Neural progenitor cell (in vitro differentiated cells): ENCODE results near the gene FOXE3. TPM values are rescaled to one million over a fixed set of nuclear protein-coding genes. Genes with fewer than 3 reads are reported as not detected.
A peak's percentile ranks its signal among the peaks of the same experiment; 100 is the strongest.
"Not testable (repeated sequence)": the region's sequence is repeated elsewhere in the genome, so short reads cannot be mapped to it uniquely, and the experiment has no call there.

Source experiments
- DNase-seq: peaks from one replicate; pipeline ENCODE4 v3.0.0-alpha.2; 2016; ENCODE audit warnings: low spot score
- H2AFZ ChIP-seq: fragments of 200-600 bp; sonication (generic); replicated peaks from 2 replicates; pipeline ENCODE4 v1.6.1; 2016; ENCODE audit warnings: antibody characterized with exemption
- H3F3A ChIP-seq: fragments of 200-600 bp; sonication (generic); 2 replicates; pipeline ENCODE4 v1.6.1; 2016; ENCODE audit warnings: antibody characterized with exemption, low read depth
- H3K27ac ChIP-seq: fragments of 200-600 bp; sonication (generic); 2 replicates; pipeline ENCODE4 v1.5.1; 2016; ENCODE audit warnings: mild to moderate bottlenecking
- H3K27me3 ChIP-seq: fragments of 200-600 bp; sonication (generic); 2 replicates; pipeline ENCODE4 v1.6.1; 2016; ENCODE audit warnings: mild to moderate bottlenecking, moderate library complexity
- H3K36me3 ChIP-seq: fragments of 200-600 bp; sonication (generic); 2 replicates; pipeline ENCODE4 v1.5.1; 2016
- H3K4me1 ChIP-seq: fragments of 200-600 bp; sonication (generic); 2 replicates; pipeline ENCODE4 v1.6.1; 2016; ENCODE audit warnings: mixed run types
- H3K4me2 ChIP-seq: fragments of 200-600 bp; sonication (generic); 2 replicates; pipeline ENCODE4 v1.6.1; 2016
- H3K4me3 ChIP-seq: fragments of 200-600 bp; sonication (generic); 2 replicates; pipeline ENCODE4 v1.5.1; 2016
- H3K79me2 ChIP-seq: fragments of 200-600 bp; sonication (generic); 2 replicates; pipeline ENCODE4 v1.6.1; 2016; ENCODE audit warnings: low read depth
- H3K9ac ChIP-seq: fragments of 200-600 bp; sonication (generic); 2 replicates; pipeline ENCODE4 v1.6.1; 2016
- H3K9me3 ChIP-seq: fragments of 200-600 bp; sonication (generic); 2 replicates; pipeline ENCODE4 v1.5.1; 2016; ENCODE audit warnings: low read depth
- H4K20me1 ChIP-seq: fragments of 200-600 bp; sonication (generic); 2 replicates; pipeline ENCODE4 v1.6.1; 2016; ENCODE audit warnings: low read depth
- H3K27ac Mint-ChIP-seq: 3 replicates; pipeline ENCODE4 v1.8.0; 2021; ENCODE audit warnings: mixed read lengths
- H3K27me3 Mint-ChIP-seq: 2 replicates; pipeline ENCODE4 v1.8.0; 2022; ENCODE audit warnings: low read depth, mild to moderate bottlenecking, inconsistent platforms, moderate library complexity, mixed read lengths; ENCODE audit not compliant: insufficient read depth
- H3K36me3 Mint-ChIP-seq: 3 replicates; pipeline ENCODE4 v1.8.0; 2021; ENCODE audit warnings: mixed read lengths
- H3K4me1 Mint-ChIP-seq: 3 replicates; pipeline ENCODE4 v1.8.0; 2021; ENCODE audit warnings: mixed read lengths
- H3K4me3 Mint-ChIP-seq: 3 replicates; pipeline ENCODE4 v1.8.0; 2021; ENCODE audit warnings: mild to moderate bottlenecking, moderate library complexity, mixed read lengths
- H3K9me3 Mint-ChIP-seq: 3 replicates; pipeline ENCODE4 v1.8.0; 2020; ENCODE audit warnings: mixed read lengths
- CTCF ChIP-seq: fragments of 200-600 bp; sonication (generic); IDR thresholded peaks from 2 replicates; pipeline ENCODE4 v1.5.1; 2017; ENCODE audit warnings: antibody characterized with exemption, mild to moderate bottlenecking
- EZH2 ChIP-seq: fragments of 200-600 bp; sonication (generic); IDR thresholded peaks from 2 replicates; pipeline ENCODE4 v1.6.1; 2017; ENCODE audit warnings: antibody characterized with exemption, mild to moderate bottlenecking, moderate library complexity
- EZH2phosphoT487 ChIP-seq: fragments of 200-600 bp; sonication (generic); IDR thresholded peaks from 2 replicates; pipeline ENCODE4 v1.6.1; 2017; ENCODE audit warnings: antibody characterized with exemption
- total RNA-seq: library from RNA; depleted of rRNA; stranded (reverse); fragments of >200 nt; gene quantifications from 2 replicates; pipeline ENCODE4 v1.2.3, GENCODE V29; 2015; ENCODE audit warnings: low replicate concordance

FOXE3 gene
- total RNA-seq, 1 donor from 2014 or later, result not detected

- no peaks in the 10 kb centered on the region for H3K9me3 ChIP-seq
- peaks cover 5% of the 10 kb centered on the region for H3F3A ChIP-seq
- no peaks in the 10 kb centered on the region for H3K79me2 ChIP-seq
- H3K9ac ChIP-seq, result no peak overlapping the region
- H3K27me3 ChIP-seq, result peaks cover 77% of the 10 kb centered on the region
- no peak overlapping the region for H2AFZ ChIP-seq
- Mint-ChIP-seq H3K27me3 (peaks cover 67% of the 10 kb centered on the region), H3K4me1 (no peaks in the 10 kb centered on the region), H3K36me3 (no peaks in the 10 kb centered on the region), H3K4me3 (no peak overlapping the region), H3K27ac (no peak overlapping the region), H3K9me3 (peaks cover 2% of the 10 kb centered on the region)
- no peak for DNase-seq
- H3K4me1 ChIP-seq, result no peaks in the 10 kb centered on the region
- no peak for TF ChIP-seq EZH2phosphoT487
- no peak for TF ChIP-seq CTCF
- TF ChIP-seq EZH2, result no peak
- no peak overlapping the region for H3K4me3 ChIP-seq
- no peak overlapping the region for H3K27ac ChIP-seq
- H4K20me1 ChIP-seq, result peaks cover 46% of the 10 kb centered on the region
- no peak overlapping the region for H3K4me2 ChIP-seq
- no peaks in the 10 kb centered on the region for H3K36me3 ChIP-seq
These were observed 34.5 kb downstream of the FOXE3 start for GRCh38 chr1:47450606-47451005.

DNA sequence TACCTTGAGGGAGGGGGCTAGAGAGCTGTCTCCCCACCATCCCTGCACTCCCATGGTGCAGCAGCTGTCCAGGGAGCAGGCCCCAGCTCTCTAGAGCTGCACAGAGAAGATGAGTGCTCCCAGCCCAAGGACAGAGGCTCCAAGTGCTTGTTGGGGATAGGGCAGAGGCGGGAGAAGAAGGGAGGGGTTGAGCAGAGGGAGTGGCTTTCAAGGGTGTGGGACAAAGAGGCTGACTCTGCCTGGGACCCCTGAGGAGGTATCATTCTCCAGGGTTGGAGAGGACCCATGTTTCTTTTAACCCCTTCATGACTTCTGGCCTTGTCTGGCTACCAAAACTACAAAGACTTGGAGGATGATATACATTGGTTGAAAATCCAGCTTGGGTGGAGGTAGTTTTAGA, 36.3 kb downstream of the FOXE3 start:
- DNase-seq, result peak; percentile 38
- H3K27ac ChIP-seq, result no peak overlapping the region
- H3K4me3 Mint-ChIP-seq, result no peak overlapping the region
- TF ChIP-seq EZH2phosphoT487 (no peak), EZH2 (no peak)
- no peak overlapping the region for H3K9ac ChIP-seq
- no peaks in the 10 kb centered on the region for H3K36me3 ChIP-seq
- H3K9me3 ChIP-seq, result no peaks in the 10 kb centered on the region
- peaks cover 27% of the 10 kb centered on the region for H4K20me1 ChIP-seq
- no peak overlapping the region for H3K27ac Mint-ChIP-seq
- peaks cover 5% of the 10 kb centered on the region for H3F3A ChIP-seq
- H3K36me3 Mint-ChIP-seq, result no peaks in the 10 kb centered on the region
- H3K4me1 ChIP-seq, result no peaks in the 10 kb centered on the region
- no peaks in the 10 kb centered on the region for H3K9me3 Mint-ChIP-seq
- H3K4me1 Mint-ChIP-seq, result no peaks in the 10 kb centered on the region
- no peak overlapping the region for H2AFZ ChIP-seq
- no peak overlapping the region for H3K4me2 ChIP-seq
- peaks cover 60% of the 10 kb centered on the region for H3K27me3 Mint-ChIP-seq
- no peaks in the 10 kb centered on the region for H3K79me2 ChIP-seq
- H3K4me3 ChIP-seq, result no peak overlapping the region
- peaks cover 58% of the 10 kb centered on the region for H3K27me3 ChIP-seq

DNA sequence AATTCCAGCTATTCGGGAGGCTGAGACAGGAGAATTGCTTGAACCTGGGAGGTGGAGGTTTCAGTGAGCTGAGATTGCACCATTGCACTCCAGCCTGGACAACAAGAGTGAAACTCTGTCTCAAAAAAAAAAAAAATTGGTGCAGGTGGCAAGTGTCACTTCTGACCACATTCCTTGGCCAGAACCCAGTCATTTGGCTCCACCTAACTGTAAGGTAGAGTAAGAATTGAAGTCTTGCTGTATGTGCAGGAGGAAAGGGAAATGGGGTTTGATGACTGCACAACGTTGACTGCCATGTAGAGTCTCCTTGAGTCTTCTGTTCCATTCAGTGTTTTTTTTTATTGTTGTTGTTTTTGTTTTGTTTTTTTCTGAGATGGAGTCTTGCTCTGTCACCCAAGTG, 37.8 kb downstream of the FOXE3 start:
- Histone ChIP-seq H4K20me1 (peaks cover 16% of the 10 kb centered on the region), H3K27me3 (peaks cover 44% of the 10 kb centered on the region)
- not testable (repeated sequence) for H3K36me3 Mint-ChIP-seq, H3K4me2 ChIP-seq, H3K9ac ChIP-seq, H3K4me1 Mint-ChIP-seq, H3K4me1 ChIP-seq, DNase-seq, H3K27ac Mint-ChIP-seq, H3K36me3 ChIP-seq, H3K9me3 ChIP-seq, H3F3A ChIP-seq, H3K4me3 Mint-ChIP-seq, H3K79me2 ChIP-seq, H3K27ac ChIP-seq, H3K4me3 ChIP-seq, H3K9me3 Mint-ChIP-seq, H2AFZ ChIP-seq
- peaks cover 55% of the 10 kb centered on the region for H3K27me3 Mint-ChIP-seq

- Mint-ChIP-seq H3K4me1 (peaks cover 15% of the 10 kb centered on the region), H3K4me3 (no peak overlapping the region), H3K36me3 (no peaks in the 10 kb centered on the region), H3K27ac (no peak overlapping the region), H3K9me3 (no peaks in the 10 kb centered on the region), H3K27me3 (peaks cover 50% of the 10 kb centered on the region)
- Histone ChIP-seq H3K79me2 (no peaks in the 10 kb centered on the region), H3K9ac (no peak overlapping the region), H3F3A (no peaks in the 10 kb centered on the region), H3K4me1 (peaks cover 16% of the 10 kb centered on the region), H3K4me3 (no peak overlapping the region), H2AFZ (no peak overlapping the region), H3K27ac (no peak overlapping the region), H3K9me3 (no peaks in the 10 kb centered on the region), H3K4me2 (no peak overlapping the region), H3K36me3 (no peaks in the 10 kb centered on the region), H3K27me3 (peaks cover 28% of the 10 kb centered on the region), H4K20me1 (no peaks in the 10 kb centered on the region)
- TF ChIP-seq EZH2 (no peak), EZH2phosphoT487 (no peak), CTCF (no peak)
- no peak for DNase-seq
These were observed 40.2 kb downstream of the FOXE3 start for GRCh38 chr1:47456250-47456649.

DNA sequence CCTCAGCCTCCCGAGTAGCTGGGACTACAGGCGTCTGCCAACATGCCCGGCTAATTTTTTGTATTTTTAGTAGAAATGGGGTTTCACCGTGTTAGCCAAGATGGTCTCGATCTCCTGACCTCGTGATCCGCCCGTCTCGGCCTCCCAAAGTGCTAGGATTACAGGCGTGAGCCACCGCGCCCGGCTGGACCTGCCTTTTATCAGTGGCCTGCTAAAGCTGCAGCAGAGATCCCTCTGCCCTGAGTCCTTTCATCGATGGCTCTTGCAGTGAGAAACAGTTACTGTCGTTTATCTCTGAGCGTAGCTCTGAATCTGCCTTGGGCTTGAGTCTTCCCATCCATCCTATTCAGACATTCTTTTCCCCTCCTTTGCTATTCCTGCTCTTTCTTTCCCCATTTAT, 41.5 kb downstream of the FOXE3 start:
- not testable (repeated sequence) for H3K4me3 ChIP-seq, H3K36me3 Mint-ChIP-seq, H4K20me1 ChIP-seq, H3K4me2 ChIP-seq, H3K9ac ChIP-seq, H3K79me2 ChIP-seq, H3K4me3 Mint-ChIP-seq, DNase-seq, H3K36me3 ChIP-seq, H3K9me3 ChIP-seq, H2AFZ ChIP-seq, H3K27ac Mint-ChIP-seq, H3K9me3 Mint-ChIP-seq, H3F3A ChIP-seq, H3K27ac ChIP-seq
- Histone ChIP-seq H3K4me1 (peaks cover 16% of the 10 kb centered on the region), H3K27me3 (peaks cover 25% of the 10 kb centered on the region)
- peaks cover 44% of the 10 kb centered on the region for H3K27me3 Mint-ChIP-seq
- peaks cover 15% of the 10 kb centered on the region for H3K4me1 Mint-ChIP-seq
